Breast epithelium (tissue), 3 donors: Measurements from ENCODE around the gene CFLAR.

Source experiments
- POLR2A ChIP-seq: fragments of 450-650 bp; IDR thresholded peaks from one replicate; pipeline ENCODE4 v1.6.1; 2016; ENCODE audit warnings: antibody characterized with exemption, mild to moderate bottlenecking, moderate library complexity
- POLR2AphosphoS5 ChIP-seq, 3 donors: sonication (generic); formaldehyde crosslinking; IDR thresholded peaks; one replicate each; pipeline ENCODE4 v1.6.1; 2017; ENCODE audit warnings: antibody characterized with exemption in 3 of 3

DNA sequence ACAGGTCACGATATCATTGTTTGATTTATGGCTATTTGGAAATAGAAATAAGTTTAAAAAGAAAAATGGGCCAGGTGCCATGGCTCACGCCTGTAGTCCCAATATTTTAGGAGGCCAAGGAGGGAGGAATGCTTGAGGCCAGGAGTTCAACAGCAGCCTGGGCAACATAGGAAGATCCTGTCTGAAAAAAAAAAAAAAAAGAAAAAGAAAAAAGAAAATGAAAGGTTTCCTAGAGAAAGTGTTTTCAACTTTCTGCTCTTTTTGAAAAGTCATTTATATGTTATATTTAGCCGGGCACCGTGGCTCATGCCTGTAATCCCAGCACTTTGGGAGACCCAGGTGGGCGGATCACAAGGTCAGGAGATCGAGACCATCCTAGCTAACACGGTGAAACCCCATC lies 41.0 kb upstream of the CFLAR start:
- TF ChIP-seq POLR2AphosphoS5 (IDR thresholded peaks at IDR 0.05) (no peak), POLR2A (no peak)
